ENCODE data around the gene OR4X1.
"Not testable (repeated sequence)": the region's sequence is repeated elsewhere in the genome, so short reads cannot be mapped to it uniquely, and the experiment has no call there.

OR4X1 gene

GRCh38 chr11:48307760-48308386 is 44.2 kb downstream of the OR4X1 start:
- peak; percentile 70 for DNase-seq (ENCODE audit: low read depth)
- no peaks in the 10 kb centered on the region for H3K9me3 ChIP-seq (ENCODE audit: control insufficient read depth, low read length)
- no peaks in the 10 kb centered on the region for H3K36me3 ChIP-seq (ENCODE audit: control insufficient read depth, insufficient read depth, low read length, severe bottlenecking)
- no peaks in the 10 kb centered on the region for H3K27me3 ChIP-seq (replicated peaks; ENCODE audit: control insufficient read depth, insufficient read depth, low read length)
- no peaks in the 10 kb centered on the region for H3K4me1 ChIP-seq (ENCODE audit: control insufficient read depth, insufficient read depth, low read length)
- H3K4me3 ChIP-seq (ENCODE audit: low read length): no peak overlapping the region
- no peak overlapping the region for H3K9ac ChIP-seq (ENCODE audit: low read length)

GRCh38 chr11:48313590-48313989 is 49.9 kb downstream of the OR4X1 start:
- not testable (repeated sequence) for H3K27me3 ChIP-seq (replicated peaks; ENCODE audit: control insufficient read depth, insufficient read depth, low read length); H3K4me1 ChIP-seq (ENCODE audit: control insufficient read depth, insufficient read depth, low read length); H3K4me3 ChIP-seq (ENCODE audit: low read length); DNase-seq (ENCODE audit: low read depth); H3K9me3 ChIP-seq (ENCODE audit: control insufficient read depth, low read length); H3K36me3 ChIP-seq (ENCODE audit: control insufficient read depth, insufficient read depth, low read length, severe bottlenecking); H3K9ac ChIP-seq (ENCODE audit: low read length)
